Esophagus muscularis mucosa (tissue), 4 donors: ENCODE measurements around the gene ASXL2. TPM values are rescaled to one million over a fixed set of nuclear protein-coding genes. Genes with fewer than 3 reads are reported as not detected.

Experiments
- DNase-seq: peaks from one replicate; pipeline ENCODE4 v3.0.0-alpha.2; 2017; ENCODE audit errors: extremely low spot score
- H3K27ac ChIP-seq, 4 donors: fragments of 200-600 bp; sonication (generic); replicated peaks in 1 of 4; 1 replicate in 3 of 4; 2 replicates in 1 of 4; pipeline ENCODE4 v1.5.1; 2016 to 2019; ENCODE audit warnings: mild to moderate bottlenecking in 1 of 4
- H3K27me3 ChIP-seq, 4 donors: fragments of 200-600 bp; sonication (generic); one replicate each; pipeline versions ENCODE4 v1.5.1 to v1.6.0; 2016 to 2019
- H3K36me3 ChIP-seq, 4 donors: fragments of 200-600 bp; sonication (generic); one replicate each; pipeline ENCODE4 v1.5.1; 2016 to 2019
- H3K4me1 ChIP-seq, 4 donors: fragments of 200-600 bp; sonication (generic); one replicate each; pipeline ENCODE4 v1.5.1; 2016 to 2019
- H3K4me3 ChIP-seq, 4 donors: fragments of 200-600 bp; sonication (generic); 1 replicate in 2 of 4; 2 replicates in 2 of 4; pipeline ENCODE4 v1.5.1; 2016 to 2019; ENCODE audit warnings: mild to moderate bottlenecking in 4 of 4, moderate library complexity in 1 of 4
- H3K9me3 ChIP-seq, 4 donors: fragments of 200-600 bp; sonication (generic); 1 replicate in 3 of 4; 2 replicates in 1 of 4; pipeline ENCODE4 v1.5.1; 2016 to 2019
- EP300 ChIP-seq: sonication (generic); formaldehyde crosslinking; IDR thresholded peaks from one replicate; pipeline ENCODE4 v1.6.1; 2017; ENCODE audit warnings: antibody characterized with exemption
- POLR2A ChIP-seq: fragments of 450-650 bp; IDR thresholded peaks from one replicate; pipeline ENCODE4 v1.6.1; 2017; ENCODE audit warnings: antibody characterized with exemption, moderate library complexity, mild to moderate bottlenecking, low read depth
- POLR2AphosphoS5 ChIP-seq, 2 donors: sonication (generic); formaldehyde crosslinking; IDR thresholded peaks; one replicate each; pipeline ENCODE4 v1.6.1; 2017; ENCODE audit warnings: antibody characterized with exemption in 2 of 2
- WGBS: methylation state at CpG from one replicate; pipeline ENCODE4 v1.1.5; 2018; 5-methylcytosine and 5-hydroxymethylcytosine counted together
- intact Hi-C: fragments of 100-400 bp; cut with DNase I; formaldehyde crosslinking; loops from one replicate; pipeline ENCODE4 v1.15.1; 2023
- total RNA-seq, 4 donors: library from RNA; depleted of rRNA; stranded (reverse); fragments of >200 nt; gene quantifications; one replicate each; pipeline versions ENCODE4 v1.1.0 to v1.2.1, GENCODE V29; 2016
- TF ChIP-seq, protein P1 (sequence below), 3 experiments: fragments of 200-600 bp in 2 of 3; fragments of 450-650 bp in 1 of 3; sonication (generic) in 2 of 3; IDR thresholded peaks; one replicate each; pipeline ENCODE4 v1.5.1; 2017 to 2019; ENCODE audit warnings: antibody characterized with exemption in 3 of 3, mild to moderate bottlenecking in 2 of 3, moderate library complexity in 1 of 3

The ASXL2 gene
- total RNA-seq, 4 donors from 2014 or later, result 17.4 to 25.1 (median 20.5) TPM

- Histone ChIP-seq H3K9me3 (no peaks in the 10 kb centered on the region), H3K27me3 (no peaks in the 10 kb centered on the region), H3K4me3 (no peak overlapping the region), H3K27ac (no peak overlapping the region), H3K36me3 (peaks cover 5 to 23% (median 16%) of the 10 kb centered on the region in 4 donors), H3K4me1 (peaks cover 0 to 8% (median 0%) of the 10 kb centered on the region in 4 donors)
- intact Hi-C loops, result no loop called here
- WGBS, result 100% methylated on average over 3 of the region's 3 CpGs
- TF ChIP-seq EP300, result no peak
- no peak for TF ChIP-seq POLR2AphosphoS5 (IDR thresholded peaks at IDR 0.05)
- TF ChIP-seq, protein P1, sequence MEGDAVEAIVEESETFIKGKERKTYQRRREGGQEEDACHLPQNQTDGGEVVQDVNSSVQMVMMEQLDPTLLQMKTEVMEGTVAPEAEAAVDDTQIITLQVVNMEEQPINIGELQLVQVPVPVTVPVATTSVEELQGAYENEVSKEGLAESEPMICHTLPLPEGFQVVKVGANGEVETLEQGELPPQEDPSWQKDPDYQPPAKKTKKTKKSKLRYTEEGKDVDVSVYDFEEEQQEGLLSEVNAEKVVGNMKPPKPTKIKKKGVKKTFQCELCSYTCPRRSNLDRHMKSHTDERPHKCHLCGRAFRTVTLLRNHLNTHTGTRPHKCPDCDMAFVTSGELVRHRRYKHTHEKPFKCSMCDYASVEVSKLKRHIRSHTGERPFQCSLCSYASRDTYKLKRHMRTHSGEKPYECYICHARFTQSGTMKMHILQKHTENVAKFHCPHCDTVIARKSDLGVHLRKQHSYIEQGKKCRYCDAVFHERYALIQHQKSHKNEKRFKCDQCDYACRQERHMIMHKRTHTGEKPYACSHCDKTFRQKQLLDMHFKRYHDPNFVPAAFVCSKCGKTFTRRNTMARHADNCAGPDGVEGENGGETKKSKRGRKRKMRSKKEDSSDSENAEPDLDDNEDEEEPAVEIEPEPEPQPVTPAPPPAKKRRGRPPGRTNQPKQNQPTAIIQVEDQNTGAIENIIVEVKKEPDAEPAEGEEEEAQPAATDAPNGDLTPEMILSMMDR (IDR thresholded peaks at IDR 0.05), result no peak
- no peak for TF ChIP-seq POLR2A
- no peak for DNase-seq
Observed at GRCh38 chr2:25809646-25810045, 68.6 kb downstream of the ASXL2 start.

GRCh38 chr2:25808006-25808383 lies 70.3 kb downstream of the ASXL2 start:
- Histone ChIP-seq H3K9me3 (no peaks in the 10 kb centered on the region), H3K27ac (no peak overlapping the region), H3K4me1 (no peaks in the 10 kb centered on the region), H3K27me3 (no peaks in the 10 kb centered on the region), H3K4me3 (no peak overlapping the region), H3K36me3 (peaks cover 20 to 40% (median 32%) of the 10 kb centered on the region in 4 donors)
- 86% methylated on average over 2 of the region's 2 CpGs for WGBS
- DNase-seq, result no peak
- intact Hi-C loops, result no loop called here
- no peak for TF ChIP-seq EP300

- DNase-seq, result no peak
- Histone ChIP-seq H3K4me1 (no peaks in the 10 kb centered on the region), H3K27ac (no peak overlapping the region), H3K36me3 (peaks cover 20 to 43% (median 35%) of the 10 kb centered on the region in 4 donors), H3K27me3 (no peaks in the 10 kb centered on the region), H3K9me3 (no peaks in the 10 kb centered on the region), H3K4me3 (no peak overlapping the region)
- WGBS, result 74% methylated on average over 1 of the region's 1 CpG
- TF ChIP-seq POLR2AphosphoS5 (IDR thresholded peaks at IDR 0.05) (no peak), POLR2A (no peak), EP300 (no peak)
- TF ChIP-seq, protein P1 (IDR thresholded peaks at IDR 0.05), result no peak
- intact Hi-C loops, result no loop called here
Observed at GRCh38 chr2:25806941-25807340, 71.3 kb downstream of the ASXL2 start.

DNA sequence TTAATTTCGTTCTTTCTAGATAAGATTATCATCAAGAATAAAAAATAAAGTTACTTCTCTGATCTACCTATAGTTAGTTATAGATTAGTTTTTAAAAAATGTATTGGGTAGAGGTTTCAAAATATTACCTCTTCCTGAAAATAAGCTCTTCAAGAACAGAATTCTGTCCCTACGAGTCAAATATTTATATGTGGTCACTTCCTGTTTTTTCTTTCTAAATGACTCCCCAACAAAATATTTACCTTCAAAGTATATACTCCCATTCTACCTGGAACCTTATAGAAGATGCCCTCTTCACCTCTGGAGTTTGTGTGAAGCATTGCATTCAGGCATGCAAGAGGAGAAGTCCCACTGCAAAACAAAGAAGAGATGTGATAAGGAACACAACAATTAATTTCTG lies 72.3 kb downstream of the ASXL2 start:
- intact Hi-C loops, result no loop called here
- TF ChIP-seq POLR2A (no peak), EP300 (no peak), POLR2AphosphoS5 (IDR thresholded peaks at IDR 0.05) (no peak)
- TF ChIP-seq, protein P1 (IDR thresholded peaks at IDR 0.05), result no peak
- no peak overlapping the region for H3K27ac ChIP-seq
- no peaks in the 10 kb centered on the region for H3K27me3 ChIP-seq
- no peaks in the 10 kb centered on the region for H3K4me1 ChIP-seq
- H3K36me3 ChIP-seq, result peaks cover 20 to 43% (median 35%) of the 10 kb centered on the region in 4 donors
- H3K4me3 ChIP-seq, result no peak overlapping the region
- no peaks in the 10 kb centered on the region for H3K9me3 ChIP-seq
- DNase-seq, result no peak
- 89% methylated on average over 2 of the region's 2 CpGs for WGBS

GRCh38 chr2:25804338-25804737 lies 73.9 kb downstream of the ASXL2 start:
- no peaks in the 10 kb centered on the region for H3K4me1 ChIP-seq

More at GRCh38 chr2:25804338-25804737, 73.9 kb downstream of the ASXL2 start:
- 98% methylated on average over 3 of the region's 3 CpGs for WGBS
- Histone ChIP-seq H3K27ac (no peak overlapping the region), H3K9me3 (no peaks in the 10 kb centered on the region), H3K27me3 (no peaks in the 10 kb centered on the region), H3K36me3 (peaks cover 20 to 38% (median 32%) of the 10 kb centered on the region in 4 donors), H3K4me3 (no peak overlapping the region)
- no peak for DNase-seq
- TF ChIP-seq POLR2AphosphoS5 (IDR thresholded peaks at IDR 0.05), result no peak
- TF ChIP-seq, protein P1 (IDR thresholded peaks at IDR 0.05), result no peak
- TF ChIP-seq EP300, result no peak
- no peak for TF ChIP-seq POLR2A
- intact Hi-C loops, result no loop called here
